ENCODE measurements around the gene CST6. TPM values are rescaled to one million over a fixed set of nuclear protein-coding genes. Genes with fewer than 3 reads are reported as not detected.

CST6 gene
- total RNA-seq, 2 experiments from 2014 or later: not detected

DNA sequence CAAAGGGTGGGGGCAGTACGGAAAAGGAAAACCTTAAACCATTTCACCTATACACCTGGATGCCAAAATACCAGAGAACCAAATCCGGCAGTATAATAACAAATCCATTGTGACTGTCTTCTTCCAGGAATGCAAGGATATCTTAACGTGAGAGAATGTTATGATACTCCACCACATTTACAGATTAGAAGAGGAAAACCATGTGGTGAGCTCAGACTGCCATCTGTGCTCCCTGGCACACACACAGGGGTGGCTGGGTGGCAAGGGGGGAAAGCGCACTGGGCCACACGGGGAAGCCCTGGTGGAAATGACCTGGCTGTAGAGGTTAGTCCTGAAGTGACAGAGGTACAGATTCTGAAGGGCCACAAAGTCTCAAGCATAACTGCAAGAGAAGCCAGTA lies 19.8 kb upstream of the CST6 start:
- ChIA-PET POLR2A (interaction anchor here (1.2 kb wide), 1 partner anchor 10 kb away, joined by 4 read pairs; the partner anchor contains the start of genes BANF1 and EIF1AD), CTCF (interaction anchor here (0.9 to 12.2 kb wide), 7 partner anchors 8 to 281 kb away, joined by 3 to 259 read pairs (median 6); partner anchors contain the start of genes BANF1, CCDC85B, EIF1AD and FIBP)
- Mint-ChIP-seq H3K9me3 (ENCODE audit: insufficient read depth) (no peaks in the 10 kb centered on the region), H3K27ac (no peak overlapping the region), H3K4me1 (ENCODE audit: low read depth) (peaks cover 9% of the 10 kb centered on the region), H3K4me3 (no peak overlapping the region), H3K27me3 (ENCODE audit: low read depth) (no peaks in the 10 kb centered on the region), H3K36me3 (ENCODE audit: low read depth) (peaks cover 22% of the 10 kb centered on the region)
- no peak for DNase-seq
- no peak for ATAC-seq

DNA sequence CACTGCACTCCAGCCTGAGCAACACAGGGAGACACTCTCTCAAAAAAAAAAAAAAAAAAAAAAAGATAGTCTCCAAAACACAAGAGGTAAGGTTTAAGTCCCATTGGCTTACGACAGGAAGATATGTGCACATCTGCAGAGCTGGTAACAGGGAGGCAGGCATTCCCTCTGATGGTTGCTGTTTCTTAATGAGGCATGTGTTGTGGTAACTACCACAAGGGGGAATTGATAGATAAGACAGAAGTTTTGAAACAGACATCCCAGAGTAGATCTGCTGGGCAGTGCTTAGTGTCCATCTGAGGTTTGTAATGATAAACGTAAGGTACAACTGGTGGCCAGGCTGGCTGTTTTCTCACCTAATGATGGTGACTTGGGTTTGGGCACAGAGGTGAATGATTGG lies 14.5 kb upstream of the CST6 start:
- Mint-ChIP-seq H3K27me3 (ENCODE audit: low read depth) (no peaks in the 10 kb centered on the region), H3K9me3 (ENCODE audit: insufficient read depth) (no peaks in the 10 kb centered on the region), H3K36me3 (ENCODE audit: low read depth) (peaks cover 53% of the 10 kb centered on the region), H3K27ac (no peak overlapping the region), H3K4me1 (ENCODE audit: low read depth) (peaks cover 28% of the 10 kb centered on the region), H3K4me3 (no peak overlapping the region)
- ATAC-seq (no peak), DNase-seq (no peak)
- ChIA-PET POLR2A (no interaction called here), CTCF (no interaction called here)

DNA sequence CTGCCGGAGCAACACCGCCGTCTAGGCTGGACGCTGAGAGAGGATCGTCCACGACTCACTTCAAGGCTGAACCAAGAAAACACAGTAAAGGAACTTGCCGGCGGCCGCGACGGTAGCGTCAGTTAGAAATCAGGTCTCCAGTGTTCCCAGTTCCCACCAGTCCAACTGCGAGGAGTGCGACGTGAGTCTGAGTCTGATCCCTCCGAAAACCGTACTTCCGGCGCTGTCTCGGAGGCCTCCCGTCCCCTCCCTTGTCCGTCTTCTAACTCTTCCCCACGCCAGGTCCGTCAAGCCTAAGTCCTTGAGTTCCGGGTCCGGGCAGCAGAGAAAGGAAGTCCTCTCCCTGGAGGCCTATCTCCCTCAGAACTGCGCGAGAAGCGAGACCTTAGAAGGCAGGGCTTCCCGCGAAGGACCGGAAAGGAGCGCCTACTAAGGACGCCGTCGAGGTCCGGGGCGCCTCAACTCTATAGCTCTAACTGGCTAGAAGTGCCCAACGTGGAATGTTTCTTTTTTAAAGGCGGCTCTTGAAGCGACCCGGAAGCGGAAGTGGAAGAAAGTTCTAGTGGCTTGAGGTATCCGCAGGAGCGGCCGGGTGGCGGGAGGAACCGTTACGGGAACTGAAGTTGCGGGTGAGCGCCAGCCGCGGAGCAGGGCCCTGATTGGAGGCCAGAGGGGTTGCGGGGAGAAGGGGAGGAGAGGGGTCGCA lies 9.7 kb upstream of the CST6 start, which contains the start of the genes BANF1 and EIF1AD:
TSS of gene BANF1 (plus strand) at position 562 of the 706 bp plus-strand sequence. CDS start 748 bp downstream, outside the sequence.
TSS of gene EIF1AD (minus strand) at position 216 of the 706 bp plus-strand sequence. CDS start 1,768 bp downstream, outside the sequence.
- CTCF ChIA-PET: interaction anchor here (0.7 to 1.5 kb wide), 12 partner anchors 10 to 297 kb away, joined by 3 to 15 read pairs (median 4); partner anchors contain the start of genes CCDC85B, FIBP, MUS81 and SF3B2
- peaks cover 46% of the 10 kb centered on the region for H3K4me1 Mint-ChIP-seq (ENCODE audit: low read depth)
- no peaks in the 10 kb centered on the region for H3K9me3 Mint-ChIP-seq (ENCODE audit: insufficient read depth)
- peak; percentile 95 for ATAC-seq
- peak within 1 kb of the TSS; percentile 98 for H3K27ac Mint-ChIP-seq
- peak; percentile 97 for DNase-seq
- peaks cover 69% of the 10 kb centered on the region for H3K36me3 Mint-ChIP-seq (ENCODE audit: low read depth)
- H3K4me3 Mint-ChIP-seq: peak within 1 kb of the TSS; percentile 96
- POLR2A ChIA-PET: interaction anchor here (0.6 to 1.9 kb wide), 25 partner anchors 10 to 502 kb away, joined by 3 to 9 read pairs (median 4); partner anchors contain the start of genes CCDC85B, CST6, FIBP and KAT5
- H3K27me3 Mint-ChIP-seq (ENCODE audit: low read depth): no peaks in the 10 kb centered on the region

DNA sequence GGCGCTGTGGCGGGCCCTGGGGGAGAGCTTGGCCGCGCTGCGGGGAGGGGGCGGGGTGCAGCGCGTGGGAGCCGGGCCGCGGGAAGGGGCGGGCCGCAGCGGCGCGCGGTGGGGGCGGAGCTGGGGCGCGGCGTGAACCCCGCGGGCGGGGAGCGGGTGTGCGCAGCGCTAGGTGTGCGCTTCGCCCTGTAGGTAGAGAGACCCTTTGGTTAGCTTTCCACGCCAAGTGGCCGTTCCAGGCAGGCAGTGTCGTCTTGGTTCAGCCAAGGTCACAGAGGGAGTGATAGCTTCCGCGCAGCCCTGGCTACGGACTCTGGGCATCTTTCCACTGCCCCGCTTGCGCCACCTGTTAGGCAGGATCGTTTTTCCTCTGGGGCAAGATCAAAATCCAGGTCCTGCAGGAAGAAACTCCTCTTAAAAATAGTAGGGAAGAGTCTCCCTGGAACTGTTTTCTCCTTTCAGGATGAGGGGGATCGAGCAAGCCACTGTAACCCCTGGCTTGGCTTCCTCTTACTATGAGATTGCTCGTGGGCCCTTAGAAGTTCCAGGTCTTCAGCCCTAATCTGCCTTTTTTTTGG lies 9.1 kb upstream of the CST6 start:
- Mint-ChIP-seq H3K9me3 (ENCODE audit: insufficient read depth) (no peaks in the 10 kb centered on the region), H3K36me3 (ENCODE audit: low read depth) (peaks cover 63% of the 10 kb centered on the region), H3K4me3 (peak overlapping the region; percentile 96), H3K27me3 (ENCODE audit: low read depth) (no peaks in the 10 kb centered on the region), H3K4me1 (ENCODE audit: low read depth) (peaks cover 42% of the 10 kb centered on the region), H3K27ac (peak overlapping the region; percentile 98)
- peak; percentile 71 for ATAC-seq
- ChIA-PET CTCF (interaction anchor here (0.7 to 1.5 kb wide), 12 partner anchors 10 to 298 kb away, joined by 3 to 15 read pairs (median 4); partner anchors contain the start of genes CCDC85B, FIBP, MUS81 and SF3B2), POLR2A (interaction anchor here (0.6 to 1.9 kb wide), 24 partner anchors 9 to 503 kb away, joined by 3 to 9 read pairs (median 4); partner anchors contain the start of genes CCDC85B, CST6, FIBP and KAT5)
- DNase-seq: no peak

DNA sequence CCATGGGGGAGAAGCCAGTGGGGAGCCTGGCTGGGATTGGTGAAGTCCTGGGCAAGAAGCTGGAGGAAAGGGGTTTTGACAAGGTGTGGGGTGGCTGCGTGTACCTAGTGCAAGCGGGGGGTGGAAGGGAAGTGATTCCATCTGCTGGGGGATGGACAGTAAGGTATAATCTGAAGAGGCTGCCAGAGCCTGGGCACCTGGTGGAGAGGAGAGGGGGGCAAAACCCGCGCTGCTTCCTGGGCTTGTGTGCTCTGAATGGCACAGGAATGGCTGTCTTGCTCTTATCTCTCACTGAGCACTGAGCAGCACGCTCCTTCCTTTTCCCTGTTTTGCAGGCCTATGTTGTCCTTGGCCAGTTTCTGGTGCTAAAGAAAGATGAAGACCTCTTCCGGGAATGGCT lies 8.5 kb upstream of the CST6 start:
- Mint-ChIP-seq H3K36me3 (ENCODE audit: low read depth) (peaks cover 58% of the 10 kb centered on the region), H3K27me3 (ENCODE audit: low read depth) (no peaks in the 10 kb centered on the region), H3K4me3 (peak overlapping the region; percentile 96), H3K9me3 (ENCODE audit: insufficient read depth) (no peaks in the 10 kb centered on the region), H3K4me1 (ENCODE audit: low read depth) (peaks cover 42% of the 10 kb centered on the region), H3K27ac (peak overlapping the region; percentile 98)
- ATAC-seq: no peak
- CTCF ChIA-PET: interaction anchor here (1.1 to 1.5 kb wide), 7 partner anchors 10 to 143 kb away, joined by 3 to 15 read pairs (median 6); partner anchors contain the start of genes CCDC85B, FIBP, MUS81 and SF3B2
- DNase-seq: no peak
- POLR2A ChIA-PET: interaction anchor here (0.7 to 1.9 kb wide), 8 partner anchors 10 to 503 kb away, joined by 3 to 9 read pairs (median 5); partner anchors contain the start of genes CCDC85B and FIBP

DNA sequence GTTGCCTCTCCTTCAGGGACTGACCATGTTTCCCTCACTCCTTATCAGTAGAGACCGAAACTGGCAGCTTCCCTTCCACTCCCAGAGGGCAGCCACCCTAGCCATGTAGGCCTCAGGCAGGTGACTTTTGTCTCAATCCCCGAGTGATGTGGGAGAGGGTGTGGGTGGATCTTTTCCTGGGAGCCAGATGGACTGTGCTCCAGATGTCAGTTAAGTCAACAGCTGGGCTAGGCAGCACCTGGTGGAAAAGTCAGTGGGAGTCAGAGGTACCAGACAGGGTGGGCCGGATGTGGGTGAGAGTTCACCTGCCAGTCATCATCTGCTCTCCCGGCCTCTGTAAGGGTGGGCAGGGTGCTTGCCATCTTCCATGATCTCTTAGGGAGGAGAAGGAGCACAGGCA lies 7.6 kb upstream of the CST6 start:
- peaks cover 49% of the 10 kb centered on the region for H3K36me3 Mint-ChIP-seq (ENCODE audit: low read depth)
- peak overlapping the region; percentile 58 for H3K4me3 Mint-ChIP-seq
- POLR2A ChIA-PET: interaction anchor here (0.6 to 0.9 kb wide), 2 partner anchors 18 to 1788 kb away, joined by 3 read pairs; no protein-coding TSS in a partner anchor
- H3K27me3 Mint-ChIP-seq (ENCODE audit: low read depth): no peaks in the 10 kb centered on the region
- peaks cover 39% of the 10 kb centered on the region for H3K4me1 Mint-ChIP-seq (ENCODE audit: low read depth)
- ATAC-seq (no peak), DNase-seq (no peak)
- CTCF ChIA-PET: interaction anchor here (1.2 kb wide), 1 partner anchor 41 kb away, joined by 4 read pairs; no protein-coding TSS in a partner anchor
- no peaks in the 10 kb centered on the region for H3K9me3 Mint-ChIP-seq (ENCODE audit: insufficient read depth)
- peak overlapping the region; percentile 69 for H3K27ac Mint-ChIP-seq

DNA sequence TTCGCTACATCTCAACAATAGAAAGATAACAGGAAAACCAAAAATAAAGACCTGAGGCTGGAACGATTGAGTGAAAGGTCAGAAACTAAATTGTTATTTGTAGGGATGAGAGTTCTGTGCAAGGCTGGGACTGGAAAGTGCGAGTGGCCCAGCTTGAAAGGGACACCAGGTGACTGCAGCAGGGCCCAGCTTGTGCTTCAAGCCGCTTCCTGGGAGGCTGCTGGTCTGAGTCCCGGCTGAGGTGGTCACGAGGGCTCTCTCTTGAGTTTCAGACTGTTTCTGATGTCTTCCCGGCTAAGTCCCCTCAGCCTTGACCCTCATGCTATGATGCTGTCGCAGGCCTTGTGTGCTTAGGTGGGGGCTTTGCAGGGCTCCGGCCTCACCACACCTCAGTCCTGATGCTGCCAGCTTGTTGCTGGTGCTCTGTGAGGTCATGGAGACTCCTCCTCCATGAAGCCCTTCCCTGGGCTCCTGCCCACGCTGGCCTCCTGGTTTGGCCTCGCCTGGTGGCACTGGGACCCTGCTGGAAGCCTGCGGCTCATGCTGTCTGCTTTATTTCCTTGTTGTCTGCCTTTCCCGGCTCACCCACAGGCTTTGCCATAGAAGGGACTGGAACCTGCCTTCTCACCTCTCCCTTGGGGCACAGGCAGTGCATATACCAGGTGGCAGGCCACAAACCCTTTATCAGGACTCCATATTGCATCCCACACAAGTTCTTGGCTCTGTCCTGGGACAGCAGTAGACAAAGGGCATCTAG lies 5.5 kb upstream of the CST6 start:
- peaks cover 36% of the 10 kb centered on the region for H3K36me3 Mint-ChIP-seq (ENCODE audit: low read depth)
- ATAC-seq: no peak
- H3K4me3 Mint-ChIP-seq: no peak overlapping the region
- no peaks in the 10 kb centered on the region for H3K9me3 Mint-ChIP-seq (ENCODE audit: insufficient read depth)
- POLR2A ChIA-PET: no interaction called here
- peaks cover 9% of the 10 kb centered on the region for H3K27me3 Mint-ChIP-seq (ENCODE audit: low read depth)
- DNase-seq: no peak
- no peak overlapping the region for H3K27ac Mint-ChIP-seq
- H3K4me1 Mint-ChIP-seq (ENCODE audit: low read depth): peaks cover 21% of the 10 kb centered on the region
- CTCF ChIA-PET: no interaction called here

DNA sequence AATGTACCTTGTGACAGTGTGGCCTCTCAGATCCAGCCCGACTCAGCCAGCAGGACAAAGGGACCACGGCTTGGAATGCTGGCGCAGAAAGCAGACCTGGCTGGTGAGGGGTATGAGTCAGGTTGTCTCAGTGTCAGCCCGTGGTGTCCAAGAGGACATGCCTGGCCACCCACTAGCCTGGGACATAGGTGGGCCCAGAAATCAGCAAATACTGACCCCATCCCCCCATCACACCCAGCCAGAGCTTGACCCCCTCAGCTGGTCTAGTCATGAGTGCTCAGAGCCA lies 5.0 kb upstream of the CST6 start:
- no peaks in the 10 kb centered on the region for H3K9me3 Mint-ChIP-seq (ENCODE audit: insufficient read depth)
- ATAC-seq: no peak
- CTCF ChIA-PET: interaction anchor here (1.8 kb wide), 1 partner anchor 16 kb away, joined by 12 read pairs; no protein-coding TSS in a partner anchor
- peaks cover 32% of the 10 kb centered on the region for H3K36me3 Mint-ChIP-seq (ENCODE audit: low read depth)
- H3K4me1 Mint-ChIP-seq (ENCODE audit: low read depth): peaks cover 24% of the 10 kb centered on the region
- peaks cover 12% of the 10 kb centered on the region for H3K27me3 Mint-ChIP-seq (ENCODE audit: low read depth)
- POLR2A ChIA-PET: no interaction called here
- no peak overlapping the region for H3K4me3 Mint-ChIP-seq
- H3K27ac Mint-ChIP-seq: no peak overlapping the region
- no peak for DNase-seq

DNA sequence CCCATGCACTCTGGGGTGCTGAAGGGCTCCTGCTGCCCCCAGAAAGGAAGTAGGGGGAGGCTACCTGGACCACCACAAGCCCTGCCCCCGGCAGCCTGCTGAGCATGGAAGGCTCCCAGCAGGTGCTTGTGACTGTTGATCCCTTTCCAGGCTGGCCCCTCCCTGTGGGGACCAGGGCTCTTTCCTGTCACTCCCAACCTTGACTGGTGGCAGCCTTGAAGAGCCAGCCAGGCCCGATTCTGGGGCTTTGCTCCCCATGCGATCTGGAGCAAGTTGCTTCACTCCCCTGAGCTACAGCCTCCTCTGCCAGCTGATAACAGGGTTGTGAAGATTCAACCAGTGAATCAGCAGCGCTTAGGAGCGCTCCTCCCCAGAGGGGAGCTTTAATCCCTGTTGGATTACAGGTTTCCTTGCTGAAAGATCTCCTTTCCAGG lies 4.6 kb upstream of the CST6 start:
- Mint-ChIP-seq H3K27ac (no peak overlapping the region), H3K9me3 (ENCODE audit: insufficient read depth) (no peaks in the 10 kb centered on the region), H3K4me1 (ENCODE audit: low read depth) (peaks cover 23% of the 10 kb centered on the region), H3K27me3 (ENCODE audit: low read depth) (peaks cover 15% of the 10 kb centered on the region), H3K4me3 (no peak overlapping the region), H3K36me3 (ENCODE audit: low read depth) (peaks cover 29% of the 10 kb centered on the region)
- no peak for DNase-seq
- no peak for ATAC-seq
- POLR2A ChIA-PET: no interaction called here
- CTCF ChIA-PET: interaction anchor here (1.1 to 1.8 kb wide), 2 partner anchors 15 to 38 kb away, joined by 4 to 12 read pairs; no protein-coding TSS in a partner anchor

DNA sequence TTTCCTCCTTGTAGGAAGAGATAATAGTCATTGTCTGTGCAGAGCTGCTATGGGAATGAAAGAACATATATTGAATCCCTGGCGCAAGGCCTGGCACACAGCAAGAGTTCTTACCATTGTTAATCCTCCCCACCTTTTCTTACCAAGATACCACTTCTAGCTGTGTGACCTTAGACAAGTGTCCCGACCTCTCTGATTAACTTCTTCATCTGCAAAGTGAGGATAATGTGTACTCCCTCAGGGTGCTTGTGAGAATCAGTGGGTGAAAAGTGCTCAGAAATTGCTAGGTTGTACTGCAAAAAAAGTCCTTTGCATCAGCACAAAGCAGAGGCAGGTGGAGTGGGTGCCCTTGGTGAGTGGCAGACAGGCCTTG lies 3.7 kb upstream of the CST6 start:
- Mint-ChIP-seq H3K27ac (no peak overlapping the region), H3K4me1 (ENCODE audit: low read depth) (peaks cover 19% of the 10 kb centered on the region), H3K4me3 (no peak overlapping the region), H3K9me3 (ENCODE audit: insufficient read depth) (no peaks in the 10 kb centered on the region), H3K27me3 (ENCODE audit: low read depth) (peaks cover 22% of the 10 kb centered on the region), H3K36me3 (ENCODE audit: low read depth) (peaks cover 24% of the 10 kb centered on the region)
- no peak for DNase-seq
- CTCF ChIA-PET: interaction anchor here (0.5 to 1.8 kb wide), 4 partner anchors 14 to 61 kb away, joined by 3 to 12 read pairs (median 4); partner anchors contain the start of gene SF3B2
- ATAC-seq: no peak
- POLR2A ChIA-PET: no interaction called here

DNA sequence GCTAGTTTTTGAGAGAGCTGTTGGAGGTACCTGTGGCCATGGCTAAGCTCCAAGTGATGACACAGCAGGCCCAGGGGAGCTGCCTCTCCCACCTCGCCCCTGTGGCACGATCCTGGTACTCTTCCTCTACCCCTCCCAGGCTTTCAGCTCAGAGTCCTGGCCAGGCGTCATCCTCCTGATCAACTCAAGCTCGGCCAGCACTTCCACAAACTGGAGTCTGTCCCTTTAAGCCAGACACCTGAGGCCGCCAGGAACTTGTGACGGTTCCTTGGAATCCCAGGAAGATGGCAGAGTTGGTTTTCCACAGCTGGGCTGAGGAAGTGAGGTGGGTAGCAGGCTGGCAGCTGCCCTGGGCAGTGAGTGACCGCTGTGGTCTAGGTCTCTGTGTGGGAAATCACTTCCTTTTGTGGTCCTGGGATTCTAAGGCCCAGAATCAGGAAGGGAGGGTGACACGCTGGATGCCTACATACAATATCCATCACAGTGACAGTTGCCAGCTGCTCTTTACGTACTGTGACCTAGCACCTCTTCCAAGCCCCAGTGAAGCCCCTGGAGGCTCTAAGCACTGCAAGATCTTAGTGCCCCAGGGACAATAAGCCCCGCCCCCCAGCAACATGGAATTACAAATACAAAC lies 3.2 kb upstream of the CST6 start:
- ChIA-PET POLR2A (no interaction called here), CTCF (interaction anchor here (1.1 to 1.8 kb wide), 4 partner anchors 14 to 43 kb away, joined by 3 to 12 read pairs (median 8); partner anchors contain the start of gene SF3B2)
- no peak overlapping the region for H3K4me3 Mint-ChIP-seq
- H3K9me3 Mint-ChIP-seq (ENCODE audit: insufficient read depth): no peaks in the 10 kb centered on the region
- ATAC-seq (no peak), DNase-seq (no peak)
- no peak overlapping the region for H3K27ac Mint-ChIP-seq
- peaks cover 19% of the 10 kb centered on the region for H3K36me3 Mint-ChIP-seq (ENCODE audit: low read depth)
- H3K4me1 Mint-ChIP-seq (ENCODE audit: low read depth): peaks cover 14% of the 10 kb centered on the region
- H3K27me3 Mint-ChIP-seq (ENCODE audit: low read depth): peaks cover 27% of the 10 kb centered on the region
